GM10248 (cell line): ENCODE data around the gene ZNF285.
A peak's percentile ranks its signal among the peaks of the same experiment; 100 is the strongest.
"Not testable (repeated sequence)": the region's sequence is repeated elsewhere in the genome, so short reads cannot be mapped to it uniquely, and the experiment has no call there.

ENCODE experiments used
- CTCF ChIA-PET: fragments of 300-600 bp; sonication (Branson Sonifier 250); formaldehyde crosslinking; extraction: SDS; loops from one replicate; lab custom pipeline; 2021; ENCODE audit warnings: antibody characterized with exemption; lab: Yijun Ruan, JAX
- POLR2A ChIA-PET: fragments of 350-650 bp; sonication (Branson Sonifier 250); formaldehyde crosslinking; extraction: SDS; loops from one replicate; lab custom pipeline; 2020; ENCODE audit warnings: antibody characterized with exemption; lab: Yijun Ruan, JAX
- DNase-seq: peaks from one replicate; pipeline ENCODE4 v3.0.0; 2012; ENCODE audit errors: extremely low spot score
- TF ChIP-seq, protein P1 (sequence below): IDR thresholded peaks from 2 replicates; pipeline ENCODE4 v1.5.1; 2012; ENCODE audit warnings: mild to moderate bottlenecking, low read depth; ENCODE audit errors: extremely low read depth, missing control alignments, control extremely low read depth

Gene ZNF285

GRCh38 chr19:44401139-44402115 is at the start of gene ZNF285:
Gene ZNF285 (minus strand): TSS chr19:44401608. CDS start chr19:44397213, 4,395 bp downstream.
- CTCF ChIA-PET, result no interaction called here
- TF ChIP-seq, protein P1, sequence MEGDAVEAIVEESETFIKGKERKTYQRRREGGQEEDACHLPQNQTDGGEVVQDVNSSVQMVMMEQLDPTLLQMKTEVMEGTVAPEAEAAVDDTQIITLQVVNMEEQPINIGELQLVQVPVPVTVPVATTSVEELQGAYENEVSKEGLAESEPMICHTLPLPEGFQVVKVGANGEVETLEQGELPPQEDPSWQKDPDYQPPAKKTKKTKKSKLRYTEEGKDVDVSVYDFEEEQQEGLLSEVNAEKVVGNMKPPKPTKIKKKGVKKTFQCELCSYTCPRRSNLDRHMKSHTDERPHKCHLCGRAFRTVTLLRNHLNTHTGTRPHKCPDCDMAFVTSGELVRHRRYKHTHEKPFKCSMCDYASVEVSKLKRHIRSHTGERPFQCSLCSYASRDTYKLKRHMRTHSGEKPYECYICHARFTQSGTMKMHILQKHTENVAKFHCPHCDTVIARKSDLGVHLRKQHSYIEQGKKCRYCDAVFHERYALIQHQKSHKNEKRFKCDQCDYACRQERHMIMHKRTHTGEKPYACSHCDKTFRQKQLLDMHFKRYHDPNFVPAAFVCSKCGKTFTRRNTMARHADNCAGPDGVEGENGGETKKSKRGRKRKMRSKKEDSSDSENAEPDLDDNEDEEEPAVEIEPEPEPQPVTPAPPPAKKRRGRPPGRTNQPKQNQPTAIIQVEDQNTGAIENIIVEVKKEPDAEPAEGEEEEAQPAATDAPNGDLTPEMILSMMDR, result no peak
- DNase-seq, result peak; percentile 57
- POLR2A ChIA-PET, result no interaction called here

DNA sequence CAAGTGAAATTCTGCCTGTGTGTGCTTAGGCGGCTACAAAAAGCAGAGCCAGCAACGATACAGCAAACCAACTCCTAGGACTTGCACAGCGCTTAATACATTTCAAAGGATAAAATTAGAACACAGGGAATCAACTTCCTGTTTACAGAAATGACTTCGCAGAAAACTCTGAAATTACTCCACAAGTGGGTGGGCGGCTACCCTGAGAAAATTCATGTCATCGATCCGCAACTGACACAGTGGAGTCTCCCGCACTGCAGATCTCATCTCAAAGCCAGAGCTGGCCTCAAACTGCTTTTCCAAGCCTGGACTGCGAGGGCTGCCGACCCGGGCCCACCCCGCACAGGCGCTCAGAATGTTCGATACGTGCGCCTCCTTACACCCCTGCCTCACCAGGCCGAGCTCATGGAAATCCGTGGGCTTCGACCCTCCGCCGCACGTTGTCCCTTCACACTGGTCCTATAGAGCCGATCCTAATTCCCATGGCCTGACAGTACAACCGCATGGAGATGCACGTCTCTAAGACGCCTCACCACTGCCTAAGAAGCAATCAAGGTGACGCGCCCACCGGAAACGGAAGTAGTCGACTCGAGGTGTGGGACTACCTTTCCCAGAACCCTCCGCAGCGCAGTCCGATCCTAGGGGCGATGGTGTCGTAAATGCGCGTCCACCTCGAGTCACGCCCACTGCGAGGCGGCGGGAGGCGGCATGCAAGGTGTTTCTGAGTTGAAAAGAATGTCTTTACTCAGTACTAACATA is 46.7 kb upstream of the ZNF285 start, which contains the start of gene ZNF229:
Gene ZNF229 (minus strand): TSS at position 557 of the 759 bp plus-strand sequence. CDS start 5,625 bp downstream, outside the sequence.
- ChIA-PET POLR2A (interaction anchor here (0.6 kb wide), 1 partner anchor 288 kb away, joined by 3 read pairs; no protein-coding TSS in a partner anchor), CTCF (no interaction called here)
- TF ChIP-seq, protein P1, result no peak
- peak; percentile 42 for DNase-seq

DNA sequence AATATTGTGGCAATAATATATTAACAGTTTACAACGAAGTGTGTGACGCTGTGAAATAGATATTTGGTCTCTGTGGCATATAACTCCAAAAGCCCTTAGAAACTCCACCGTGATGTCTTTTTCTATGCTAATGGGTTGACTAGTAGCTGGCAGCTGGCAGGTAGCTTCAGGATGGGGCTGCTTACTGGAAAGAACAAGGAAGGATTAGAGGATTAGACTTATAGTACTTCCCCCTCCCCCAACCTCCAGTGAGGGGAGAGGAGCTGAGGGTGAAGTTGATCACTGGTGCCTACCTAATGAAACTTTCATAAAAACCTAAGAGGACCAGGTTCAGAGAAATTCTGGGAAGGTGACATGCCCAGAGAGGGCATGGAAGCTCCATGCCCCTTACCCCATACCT is 37.0 kb upstream of the ZNF285 start:
- TF ChIP-seq, protein P1, result no peak

DNA sequence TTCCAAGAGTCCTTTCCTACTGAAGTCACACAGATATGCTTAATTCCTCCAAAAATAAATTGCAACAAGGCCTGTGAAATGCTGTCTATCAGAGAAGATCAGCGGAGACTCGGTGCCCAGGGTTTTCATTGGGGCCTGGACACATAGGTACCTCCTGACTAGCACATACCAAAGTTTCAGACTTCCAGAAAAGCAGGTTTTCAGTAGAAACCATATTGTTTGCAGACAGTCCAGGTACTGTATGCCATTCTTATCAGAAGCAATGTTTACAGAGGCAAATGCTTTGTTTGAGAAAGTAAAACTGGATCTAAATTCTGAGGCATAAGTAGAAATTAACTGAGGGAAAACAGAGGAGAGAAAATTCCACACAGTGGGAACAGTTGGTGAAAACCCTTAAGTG is 34.0 kb upstream of the ZNF285 start:
- no peak for DNase-seq
- POLR2A ChIA-PET, result no interaction called here
- TF ChIP-seq, protein P1, result no peak
- CTCF ChIA-PET, result no interaction called here

More for the DNA sequence above, 37.0 kb upstream of the ZNF285 start:
- DNase-seq, result no peak
- ChIA-PET CTCF (no interaction called here), POLR2A (no interaction called here)

- ChIA-PET CTCF (no interaction called here), POLR2A (no interaction called here)
- no peak for DNase-seq
- TF ChIP-seq, protein P1, result no peak
Measured at GRCh38 chr19:44430956-44431355, 29.5 kb upstream of the ZNF285 start.

DNA sequence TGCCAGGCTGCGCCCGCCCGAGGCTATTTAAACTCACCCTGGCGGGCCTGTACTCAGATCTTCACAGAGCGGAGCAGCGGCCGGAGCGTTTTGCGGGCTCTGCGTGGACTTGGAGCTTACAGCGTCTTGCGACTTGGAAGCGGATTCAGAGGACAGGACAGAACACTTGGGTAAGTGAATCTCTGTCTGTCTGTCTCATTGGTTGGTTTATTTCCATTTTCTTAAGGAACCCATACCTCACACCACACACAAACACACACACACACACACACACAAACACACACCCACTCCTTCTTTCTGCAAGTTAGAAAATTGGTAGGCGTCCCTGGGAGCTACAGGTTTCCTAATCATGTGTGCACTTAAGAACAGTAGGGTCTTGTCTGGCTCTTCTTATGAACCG is 14.1 kb upstream of the ZNF285 start:
- POLR2A ChIA-PET, CTCF ChIA-PET, DNase-seq: not testable (repeated sequence)

DNA sequence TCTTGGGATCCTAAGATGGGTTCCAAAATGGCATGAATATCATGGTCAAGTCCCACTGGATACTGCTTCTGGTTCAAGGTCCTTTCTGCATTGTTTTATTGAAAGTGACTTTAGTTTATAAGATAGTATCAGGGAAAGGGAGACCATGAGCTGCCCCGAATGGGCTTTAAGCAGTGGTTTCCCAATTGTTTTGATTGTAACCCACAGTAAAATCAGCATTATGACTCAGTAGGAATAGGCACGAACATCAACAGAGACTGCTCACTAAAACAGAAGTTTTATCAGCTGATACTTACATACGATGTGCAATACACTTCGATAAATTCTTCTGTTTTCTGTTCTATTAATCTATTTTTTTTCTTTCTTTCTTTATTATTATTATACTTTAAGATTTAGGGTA is 12.1 kb downstream of the ZNF285 start:
- CTCF ChIA-PET, POLR2A ChIA-PET, DNase-seq: not testable (repeated sequence)
